HUES48 (cell line): Measurements from ENCODE around the gene TGFBR2.

Experiments used
- H3K27ac ChIP-seq: one replicate; pipeline ENCODE4 v1.7.0; 2013; ENCODE audit warnings: low read depth, low read length, inconsistent platforms
- H3K27me3 ChIP-seq: 2 replicates; pipeline ENCODE4 v1.6.1; 2013; ENCODE audit warnings: mild to moderate bottlenecking, low read length; ENCODE audit not compliant: control insufficient read depth, insufficient read depth
- H3K36me3 ChIP-seq: 2 replicates; pipeline ENCODE4 v1.6.1; 2013; ENCODE audit warnings: low read length; ENCODE audit not compliant: control insufficient read depth, insufficient read depth
- H3K4me1 ChIP-seq: 2 replicates; pipeline ENCODE4 v1.6.1; 2013; ENCODE audit warnings: mild to moderate bottlenecking, low read length; ENCODE audit not compliant: control insufficient read depth, insufficient read depth
- H3K4me3 ChIP-seq: 2 replicates; pipeline ENCODE4 v1.5.1; 2013; ENCODE audit warnings: mild to moderate bottlenecking, low read depth, low read length
- H3K9ac ChIP-seq: 2 replicates; pipeline ENCODE4 v1.6.1; 2013; ENCODE audit warnings: mild to moderate bottlenecking, low read depth, low read length, moderate library complexity
- H3K9me3 ChIP-seq: 2 replicates; pipeline ENCODE4 v1.6.1; 2013; ENCODE audit warnings: low read length; ENCODE audit not compliant: control insufficient read depth, insufficient read depth

TGFBR2 gene

GRCh38 chr3:30707825-30708224 is 101.4 kb downstream of the TGFBR2 start:
- H3K4me1 ChIP-seq: peaks cover 14% of the 10 kb centered on the region; the same call in 1 of the 2 replicates
- H3K27ac ChIP-seq: no peak overlapping the region
- H3K9me3 ChIP-seq: peaks cover 18% of the 10 kb centered on the region
- no peak overlapping the region for H3K9ac ChIP-seq
- H3K36me3 ChIP-seq: peaks cover 3% of the 10 kb centered on the region; the same call in 1 of the 2 replicates
- no peaks in the 10 kb centered on the region for H3K27me3 ChIP-seq
- no peak overlapping the region for H3K4me3 ChIP-seq

- H3K36me3 ChIP-seq: no peaks in the 10 kb centered on the region
- no peak overlapping the region for H3K9ac ChIP-seq
- H3K4me3 ChIP-seq: no peak overlapping the region
- peaks cover 11% of the 10 kb centered on the region for H3K9me3 ChIP-seq
- no peaks in the 10 kb centered on the region for H3K27me3 ChIP-seq
- H3K27ac ChIP-seq: no peak overlapping the region
- peaks cover 14% of the 10 kb centered on the region; the same call in 1 of the 2 replicates for H3K4me1 ChIP-seq
These were observed 102.1 kb downstream of the TGFBR2 start for GRCh38 chr3:30708472-30708871.

- H3K4me3 ChIP-seq: no peak overlapping the region
- 0 out of 2 replicates have a peak, but pooled peaks cover 4% of the 10 kb centered on the region for H3K4me1 ChIP-seq
These were observed 103.6 kb downstream of the TGFBR2 start for GRCh38 chr3:30710017-30710416.

GRCh38 chr3:30711151-30711550 is 104.8 kb downstream of the TGFBR2 start:
- Histone ChIP-seq H3K4me1 (no peaks in the 10 kb centered on the region), H3K27me3 (no peaks in the 10 kb centered on the region), H3K4me3 (no peak overlapping the region), H3K9me3 (peaks cover 12% of the 10 kb centered on the region; the same call in 1 of the 2 replicates), H3K36me3 (no peaks in the 10 kb centered on the region), H3K27ac (no peak overlapping the region), H3K9ac (no peak overlapping the region)

More at GRCh38 chr3:30710017-30710416, 103.6 kb downstream of the TGFBR2 start:
- no peak overlapping the region for H3K9ac ChIP-seq
- no peak overlapping the region for H3K27ac ChIP-seq
- H3K36me3 ChIP-seq: no peaks in the 10 kb centered on the region
- H3K9me3 ChIP-seq: peaks cover 12% of the 10 kb centered on the region; the same call in 1 of the 2 replicates
- H3K27me3 ChIP-seq: no peaks in the 10 kb centered on the region

- H3K4me1 ChIP-seq: no peaks in the 10 kb centered on the region
- no peak overlapping the region for H3K9ac ChIP-seq
These were observed 105.5 kb downstream of the TGFBR2 start for GRCh38 chr3:30711867-30712266.

GRCh38 chr3:30712991-30713390 is 106.6 kb downstream of the TGFBR2 start:
- H3K4me3 ChIP-seq: no peak overlapping the region

More at GRCh38 chr3:30711867-30712266, 105.5 kb downstream of the TGFBR2 start:
- no peak overlapping the region for H3K4me3 ChIP-seq
- H3K9me3 ChIP-seq: peaks cover 6% of the 10 kb centered on the region; the same call in 1 of the 2 replicates
- H3K36me3 ChIP-seq: no peaks in the 10 kb centered on the region
- H3K27me3 ChIP-seq: no peaks in the 10 kb centered on the region
- no peak overlapping the region for H3K27ac ChIP-seq

GRCh38 chr3:30713885-30714503 is 107.6 kb downstream of the TGFBR2 start:
- no peaks in the 10 kb centered on the region for H3K27me3 ChIP-seq
- H3K9me3 ChIP-seq: peaks cover 3% of the 10 kb centered on the region; the same call in 1 of the 2 replicates
- H3K4me3 ChIP-seq: no peak overlapping the region
- H3K27ac ChIP-seq: no peak overlapping the region
- H3K4me1 ChIP-seq: no peaks in the 10 kb centered on the region
- H3K36me3 ChIP-seq: no peaks in the 10 kb centered on the region
- H3K9ac ChIP-seq: no peak overlapping the region

More at GRCh38 chr3:30712991-30713390, 106.6 kb downstream of the TGFBR2 start:
- no peaks in the 10 kb centered on the region for H3K4me1 ChIP-seq
- no peak overlapping the region for H3K9ac ChIP-seq
- peaks cover 3% of the 10 kb centered on the region; the same call in 1 of the 2 replicates for H3K9me3 ChIP-seq
- no peaks in the 10 kb centered on the region for H3K27me3 ChIP-seq
- H3K27ac ChIP-seq: no peak overlapping the region
- H3K36me3 ChIP-seq: no peaks in the 10 kb centered on the region

GRCh38 chr3:30719536-30719935 is 113.1 kb downstream of the TGFBR2 start:
- Histone ChIP-seq H3K9ac (no peak overlapping the region), H3K27me3 (no peaks in the 10 kb centered on the region), H3K36me3 (no peaks in the 10 kb centered on the region), H3K4me3 (no peak overlapping the region), H3K27ac (no peak overlapping the region), H3K9me3 (peaks cover under 1% of the 10 kb centered on the region; the same call in 1 of the 2 replicates), H3K4me1 (peaks cover 4% of the 10 kb centered on the region; the same call in 1 of the 2 replicates)

GRCh38 chr3:30720586-30721313 is 114.3 kb downstream of the TGFBR2 start:
- H3K9me3 ChIP-seq: no peaks in the 10 kb centered on the region
- H3K27me3 ChIP-seq: no peaks in the 10 kb centered on the region
- H3K4me3 ChIP-seq: no peak overlapping the region
- H3K4me1 ChIP-seq: peaks cover 4% of the 10 kb centered on the region; the same call in 1 of the 2 replicates
- no peak overlapping the region for H3K9ac ChIP-seq
- no peaks in the 10 kb centered on the region for H3K36me3 ChIP-seq
- no peak overlapping the region for H3K27ac ChIP-seq

- Histone ChIP-seq H3K9me3 (no peaks in the 10 kb centered on the region), H3K27me3 (no peaks in the 10 kb centered on the region), H3K4me3 (no peak overlapping the region), H3K9ac (no peak overlapping the region), H3K4me1 (peaks cover 4% of the 10 kb centered on the region; the same call in 1 of the 2 replicates), H3K36me3 (no peaks in the 10 kb centered on the region), H3K27ac (no peak overlapping the region)
These were observed 114.9 kb downstream of the TGFBR2 start for GRCh38 chr3:30721314-30721634.

- H3K9ac ChIP-seq: no peak overlapping the region
- no peak overlapping the region for H3K27ac ChIP-seq
- no peaks in the 10 kb centered on the region for H3K27me3 ChIP-seq
- H3K36me3 ChIP-seq: no peaks in the 10 kb centered on the region
- peaks cover 4% of the 10 kb centered on the region; the same call in 1 of the 2 replicates for H3K4me1 ChIP-seq
- H3K9me3 ChIP-seq: no peaks in the 10 kb centered on the region
- H3K4me3 ChIP-seq: no peak overlapping the region
These were observed 116.8 kb downstream of the TGFBR2 start for GRCh38 chr3:30723211-30723610.
